Right lobe of liver (tissue), 6 donors: Measurements from ENCODE around the gene CASD1. TPM values are rescaled to one million over a fixed set of nuclear protein-coding genes. Genes with fewer than 3 reads are reported as not detected.

Experiments used
- ATAC-seq, 4 donors: fragments of 200-7000 bp; cut with Tn5 transposase; one replicate each; pipeline ENCODE4 v1.9.1; 2020; ENCODE audit warnings: mild to moderate bottlenecking in 4 of 4, moderate library complexity in 4 of 4
- DNase-seq, 3 donors: peaks; one replicate each; pipeline ENCODE4 v3.0.0-alpha.2; 2020
- H3K27ac ChIP-seq, 3 donors: fragments of 200-600 bp; one replicate each; pipeline ENCODE4 v1.8.0; 2022
- H3K27me3 ChIP-seq, 2 donors: fragments of 200-600 bp; one replicate each; pipeline ENCODE4 v1.8.0; 2022
- H3K36me3 ChIP-seq, 4 donors: fragments of 200-600 bp; sonication (generic) in 1 of 4; one replicate each; pipeline versions ENCODE4 v1.5.1 to v1.8.0; 2017 to 2022; ENCODE audit warnings: control low read depth in 1 of 4
- H3K4me1 ChIP-seq, 4 donors: fragments of 200-600 bp; sonication (generic) in 1 of 4; one replicate each; pipeline versions ENCODE4 v1.5.1 to v1.8.0; 2017 to 2022; ENCODE audit warnings: control low read depth in 1 of 4
- H3K4me3 ChIP-seq, 3 donors: fragments of 200-600 bp; one replicate each; pipeline ENCODE4 v1.8.0; 2022
- H3K9me3 ChIP-seq, 4 donors: fragments of 200-600 bp; sonication (generic) in 1 of 4; one replicate each; pipeline versions ENCODE4 v1.5.1 to v1.8.0; 2017 to 2022; ENCODE audit warnings: control low read depth in 1 of 4
- POLR2A ChIP-seq: fragments of 450-650 bp; IDR thresholded peaks from one replicate; pipeline ENCODE4 v1.6.1; 2017; ENCODE audit warnings: antibody characterized with exemption, mild to moderate bottlenecking
- WGBS: methylation state at CpG from one replicate; pipeline ENCODE4 v1.1.6; 2018; ENCODE audit warnings: low coverage, low lambda C conversion rate; ENCODE audit not compliant: insufficient coverage; ENCODE audit errors: missing lambda C conversion rate; 5-methylcytosine and 5-hydroxymethylcytosine counted together
- intact Hi-C, 2 donors: fragments of 100-400 bp; cut with DNase I; formaldehyde crosslinking; loops; one replicate each; pipeline versions ENCODE4 v1.11.2 to v1.14.1; 2022
- total RNA-seq, 6 experiments: library from RNA; depleted of rRNA in 2 of 6; stranded (reverse); fragments of >200 nt in 2 of 6; fragmentation: NEBNext Ultra II Directional in 3 of 6; extraction: Animal tissue kit (Norgen Biotek cat#: 25700) in 3 of 6; gene quantifications; one replicate each; pipeline versions ENCODE4 v1.1.0 to v1.2.4, GENCODE V29; 2016 to 2023
- TF ChIP-seq, protein P1 (sequence below), 4 donors: fragments of 200-600 bp in 3 of 4; fragments of 450-650 bp in 1 of 4; IDR thresholded peaks; one replicate each; pipeline versions ENCODE4 v1.5.1 to v1.8.0; 2016 to 2022; ENCODE audit warnings: antibody characterized with exemption in 4 of 4, mild to moderate bottlenecking in 2 of 4
- donor health status: DM: no; HTN: yes; CAD: no.
- donor health status: DM: no; HTN: no; CAD: no.
- donor health status: DM: no; HTN: no; CAD: no.
- donor health status: DM: no; HTN: yes; CAD: no.
- donor health status: DM: no; HTN: yes; CAD: no.

Gene CASD1
- total RNA-seq, 6 experiments from 2014 or later, result 4.5 to 10.4 (median 7.2) TPM

GRCh38 chr7:94482796-94483195 lies 26.8 kb upstream of the CASD1 start:
- TF ChIP-seq, protein P1, sequence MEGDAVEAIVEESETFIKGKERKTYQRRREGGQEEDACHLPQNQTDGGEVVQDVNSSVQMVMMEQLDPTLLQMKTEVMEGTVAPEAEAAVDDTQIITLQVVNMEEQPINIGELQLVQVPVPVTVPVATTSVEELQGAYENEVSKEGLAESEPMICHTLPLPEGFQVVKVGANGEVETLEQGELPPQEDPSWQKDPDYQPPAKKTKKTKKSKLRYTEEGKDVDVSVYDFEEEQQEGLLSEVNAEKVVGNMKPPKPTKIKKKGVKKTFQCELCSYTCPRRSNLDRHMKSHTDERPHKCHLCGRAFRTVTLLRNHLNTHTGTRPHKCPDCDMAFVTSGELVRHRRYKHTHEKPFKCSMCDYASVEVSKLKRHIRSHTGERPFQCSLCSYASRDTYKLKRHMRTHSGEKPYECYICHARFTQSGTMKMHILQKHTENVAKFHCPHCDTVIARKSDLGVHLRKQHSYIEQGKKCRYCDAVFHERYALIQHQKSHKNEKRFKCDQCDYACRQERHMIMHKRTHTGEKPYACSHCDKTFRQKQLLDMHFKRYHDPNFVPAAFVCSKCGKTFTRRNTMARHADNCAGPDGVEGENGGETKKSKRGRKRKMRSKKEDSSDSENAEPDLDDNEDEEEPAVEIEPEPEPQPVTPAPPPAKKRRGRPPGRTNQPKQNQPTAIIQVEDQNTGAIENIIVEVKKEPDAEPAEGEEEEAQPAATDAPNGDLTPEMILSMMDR (IDR thresholded peaks at IDR 0.05), result no peak
- TF ChIP-seq POLR2A, result no peak
- no peaks in the 10 kb centered on the region for H3K4me1 ChIP-seq
- 73% methylated on average over 6 of the region's 9 CpGs for WGBS
- H3K36me3 ChIP-seq, result no peaks in the 10 kb centered on the region
- no peak overlapping the region for H3K4me3 ChIP-seq
- no peak overlapping the region for H3K27ac ChIP-seq
- H3K9me3 ChIP-seq, result no peaks in the 10 kb centered on the region
- DNase-seq, result no peak
- H3K27me3 ChIP-seq, result no peaks in the 10 kb centered on the region
- no peak for ATAC-seq
- intact Hi-C loops, result no loop called here

DNA sequence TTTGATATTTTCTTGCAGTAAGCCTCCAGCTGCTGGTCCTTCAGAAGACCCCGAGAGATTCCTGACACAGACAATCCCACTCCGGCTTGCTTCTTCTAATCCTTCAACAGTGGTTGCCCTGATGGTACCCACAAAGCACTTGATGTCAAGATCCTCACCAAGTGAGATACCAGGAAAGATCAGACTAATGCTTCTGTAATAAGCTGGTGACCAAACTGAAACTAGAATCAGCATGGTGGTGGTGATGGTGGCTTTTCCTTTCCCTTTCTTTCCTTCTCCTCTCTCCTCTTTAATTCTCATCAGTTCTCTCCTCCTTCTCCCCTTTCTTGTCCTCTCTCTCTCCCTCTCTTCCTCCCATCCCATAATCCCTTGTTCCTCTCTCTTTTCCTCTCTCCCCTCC lies 25.8 kb upstream of the CASD1 start:
- no peak overlapping the region for H3K4me3 ChIP-seq
- WGBS, result 100% methylated on average over 2 of the region's 2 CpGs
- intact Hi-C loops, result no loop called here
- no peaks in the 10 kb centered on the region for H3K27me3 ChIP-seq
- no peaks in the 10 kb centered on the region for H3K36me3 ChIP-seq
- DNase-seq (no peak), ATAC-seq (no peak)
- H3K9me3 ChIP-seq, result no peaks in the 10 kb centered on the region
- no peak overlapping the region for H3K27ac ChIP-seq
- H3K4me1 ChIP-seq, result no peaks in the 10 kb centered on the region
- TF ChIP-seq POLR2A, result no peak
- TF ChIP-seq, protein P1 (IDR thresholded peaks at IDR 0.05), result no peak

GRCh38 chr7:94486216-94486615 lies 23.4 kb upstream of the CASD1 start:
- 48% methylated on average over 3 of the region's 3 CpGs for WGBS
- no peak overlapping the region for H3K27ac ChIP-seq
- intact Hi-C loops, result no loop called here

DNA sequence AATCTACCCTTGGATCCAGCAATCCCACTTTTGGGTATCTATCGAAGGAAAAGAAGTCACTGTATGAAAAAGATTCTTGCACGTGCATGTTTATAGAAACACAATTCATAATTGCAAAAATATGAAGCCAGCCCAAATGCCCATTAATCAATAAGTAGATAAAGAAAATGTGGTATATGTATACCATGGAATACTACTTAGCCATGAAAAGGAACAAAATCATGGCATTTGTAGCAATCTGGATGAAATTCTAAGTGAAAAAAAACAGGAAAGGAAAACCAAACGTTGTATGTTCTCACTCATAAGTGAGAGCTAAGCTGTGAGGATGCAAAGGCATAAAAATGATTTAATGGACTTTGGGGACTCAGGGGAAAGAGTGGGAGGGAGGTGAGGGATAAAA lies 18.2 kb upstream of the CASD1 start:
- intact Hi-C loops, result no loop called here
- TF ChIP-seq, protein P1 (IDR thresholded peaks at IDR 0.05), result no peak
- no peak for TF ChIP-seq POLR2A
- Histone ChIP-seq H3K4me3 (no peak overlapping the region), H3K36me3 (no peaks in the 10 kb centered on the region), H3K9me3 (no peaks in the 10 kb centered on the region), H3K27ac (no peak overlapping the region), H3K27me3 (no peaks in the 10 kb centered on the region), H3K4me1 (no peaks in the 10 kb centered on the region)
- 48% methylated on average over 3 of the region's 3 CpGs for WGBS
- ATAC-seq (no peak), DNase-seq (no peak)

More at GRCh38 chr7:94486216-94486615, 23.4 kb upstream of the CASD1 start:
- Histone ChIP-seq H3K4me3 (no peak overlapping the region), H3K4me1 (no peaks in the 10 kb centered on the region), H3K9me3 (no peaks in the 10 kb centered on the region), H3K36me3 (no peaks in the 10 kb centered on the region), H3K27me3 (no peaks in the 10 kb centered on the region)
- TF ChIP-seq, protein P1 (IDR thresholded peaks at IDR 0.05), result no peak
- DNase-seq, result no peak
- ATAC-seq, result no peak

- TF ChIP-seq, protein P1 (IDR thresholded peaks at IDR 0.05), result no peak
- TF ChIP-seq POLR2A, result no peak
- no peak overlapping the region for H3K27ac ChIP-seq
- no peak overlapping the region for H3K4me3 ChIP-seq
- intact Hi-C loops, result no loop called here
- H3K36me3 ChIP-seq, result no peaks in the 10 kb centered on the region
- H3K27me3 ChIP-seq, result no peaks in the 10 kb centered on the region
- ATAC-seq (no peak), DNase-seq (no peak)
- 78% methylated on average over 2 of the region's 2 CpGs for WGBS
- H3K4me1 ChIP-seq, result no peaks in the 10 kb centered on the region
- no peaks in the 10 kb centered on the region for H3K9me3 ChIP-seq
Measured at GRCh38 chr7:94492601-94493000, 17.0 kb upstream of the CASD1 start.
